HG02840 (cell line): Measurements from ENCODE around the gene GMEB2.

ENCODE experiments used
- ATAC-seq: cut with Tn5 transposase; IDR thresholded peaks from one replicate; pipeline ENCODE4 v1.9.1; 2021; ENCODE audit warnings: mild to moderate bottlenecking, moderate library complexity, moderate number of reproducible peaks; ENCODE audit not compliant: unreplicated experiment, low FRiP score

The GMEB2 gene

GRCh38 chr20:63591147-63591533 lies 35.8 kb downstream of the GMEB2 start:
- no peak for ATAC-seq

GRCh38 chr20:63590218-63591146 lies 36.4 kb downstream of the GMEB2 start:
- ATAC-seq = no peak

GRCh38 chr20:63589261-63590217 lies 37.4 kb downstream of the GMEB2 start:
- no peak for ATAC-seq

- no peak for ATAC-seq
These were observed 38.3 kb downstream of the GMEB2 start for GRCh38 chr20:63588641-63589041.

- ATAC-seq = no peak
These were observed 38.9 kb downstream of the GMEB2 start for GRCh38 chr20:63587776-63588591.

GRCh38 chr20:63587256-63587655 lies 39.6 kb downstream of the GMEB2 start:
- ATAC-seq = no peak

- no peak for ATAC-seq
These were observed 40.1 kb downstream of the GMEB2 start for GRCh38 chr20:63586797-63587196.

GRCh38 chr20:63585616-63586565 lies 41.0 kb downstream of the GMEB2 start:
- no peak for ATAC-seq

GRCh38 chr20:63582382-63583063 lies 44.4 kb downstream of the GMEB2 start:
- ATAC-seq = no peak

- ATAC-seq = no peak
These were observed 46.0 kb downstream of the GMEB2 start for GRCh38 chr20:63580796-63581461.

- ATAC-seq = no peak
These were observed 47.7 kb downstream of the GMEB2 start for GRCh38 chr20:63579017-63579694.

- no peak for ATAC-seq
These were observed 48.5 kb downstream of the GMEB2 start for GRCh38 chr20:63578224-63579016.

GRCh38 chr20:63577317-63577894 lies 49.5 kb downstream of the GMEB2 start:
- ATAC-seq = no peak

- ATAC-seq = no peak
These were observed 50.6 kb downstream of the GMEB2 start for GRCh38 chr20:63576311-63576710.

GRCh38 chr20:63574829-63575743 lies 51.8 kb downstream of the GMEB2 start:
- no peak for ATAC-seq
